HepG2 (cell line): ENCODE results near the gene CATSPERE. TPM values are rescaled to one million over a fixed set of nuclear protein-coding genes. Genes with fewer than 3 reads are reported as not detected.

ENCODE experiments used
- ATAC-seq: fragments of 200-7000 bp; cut with Tn5 transposase; 3 replicates; pipeline ENCODE4 v1.9.1; 2020; ENCODE audit warnings: mild to moderate bottlenecking, moderate library complexity
- BruUV-seq: library from RNA; stranded (reverse); fragments of 400-500 nt; replicated peaks from 2 replicates; lab custom pipeline; 2021; lab: Mats Ljungman, UMichigan
- CTCF ChIA-PET: fragments of 300-600 bp; formaldehyde crosslinking; extraction: SDS; loops from one replicate; lab custom pipeline; 2021; ENCODE audit warnings: low total read pairs, inconsistent platforms, low intra/inter-chr PET ratio; lab: Yijun Ruan, JAX
- POLR2A ChIA-PET: fragments of 350-600 bp; sonication (Branson Sonifier 250); formaldehyde crosslinking; loops from one replicate; lab custom pipeline; 2020; ENCODE audit warnings: antibody characterized with exemption, inconsistent platforms; lab: Yijun Ruan, JAX
- DNase-seq: peaks from one replicate; pipeline ENCODE4 v3.0.0-alpha.2; 2015; ENCODE audit warnings: low spot score
- FAIRE-seq: peaks from 3 replicates; lab custom pipeline; 2011; peaks lifted over from hg19 to GRCh38; lab: Jason Lieb, UNC
- H2AFZ ChIP-seq: one replicate; pipeline ENCODE4 v1.6.1; 2011; ENCODE audit warnings: low read length, inconsistent platforms
- H3K27ac ChIP-seq: fragments of 300-600 bp; 3 replicates; pipeline ENCODE4 v1.8.0; 2011; ENCODE audit warnings: mixed run types, mild to moderate bottlenecking, mixed read lengths, low read length, inconsistent platforms; ENCODE audit not compliant: insufficient read depth; ENCODE audit errors: extremely low read length
- H3K27me3 ChIP-seq, 2 experiments: fragments of 200-600 bp in 1 of 2; 2 replicates in 1 of 2; 3 replicates in 1 of 2; pipeline versions ENCODE4 v1.6.0 to v1.8.0; 2011; ENCODE audit warnings: low read length in 2 of 2, mild to moderate bottlenecking in 2 of 2, moderate library complexity in 2 of 2, inconsistent platforms in 1 of 2; ENCODE audit not compliant: insufficient read depth in 2 of 2, control insufficient read depth in 1 of 2
- H3K36me3 ChIP-seq, 2 experiments: fragments of 200-600 bp in 1 of 2; replicated peaks in 1 of 2; 2 replicates in 1 of 2; 3 replicates in 1 of 2; pipeline versions ENCODE4 v1.5.1 to v1.8.0; 2011; ENCODE audit warnings: low read length in 2 of 2, inconsistent platforms in 1 of 2; ENCODE audit not compliant: insufficient read depth in 2 of 2, control insufficient read depth in 1 of 2
- H3K4me1 ChIP-seq: 2 replicates; pipeline ENCODE4 v1.5.1; 2012; ENCODE audit warnings: low read length, inconsistent platforms; ENCODE audit not compliant: insufficient read depth
- H3K4me2 ChIP-seq: 2 replicates; pipeline ENCODE4 v1.6.0; 2011; ENCODE audit warnings: low read depth, low read length, inconsistent platforms
- H3K4me3 ChIP-seq, 3 experiments: fragments of 200-600 bp in 1 of 3; sonication (generic), shearing (Covaris generic) in 1 of 3; replicated peaks in 1 of 3; 2 replicates each; pipeline ENCODE4 v1.5.1; 2011 to 2016; ENCODE audit warnings: low read length in 3 of 3, inconsistent platforms in 2 of 3, low read depth in 2 of 3, mild to moderate bottlenecking in 2 of 3, control low read depth in 1 of 3, mixed read lengths in 1 of 3; ENCODE audit not compliant: insufficient read depth in 1 of 3
- H3K79me2 ChIP-seq: one replicate; pipeline ENCODE4 v1.6.1; 2011; ENCODE audit warnings: low read length, inconsistent platforms; ENCODE audit not compliant: insufficient read depth
- H3K9ac ChIP-seq: 2 replicates; pipeline ENCODE4 v1.6.0; 2011; ENCODE audit warnings: mild to moderate bottlenecking, low read depth, low read length, inconsistent platforms; ENCODE audit not compliant: insufficient read depth
- H3K9me3 ChIP-seq: 2 replicates; pipeline ENCODE4 v1.5.1; 2012; ENCODE audit warnings: mild to moderate bottlenecking, low read length
- H4K20me1 ChIP-seq: 2 replicates; pipeline ENCODE4 v1.6.0; 2011; ENCODE audit warnings: inconsistent platforms, mild to moderate bottlenecking, low read length, moderate library complexity; ENCODE audit not compliant: insufficient read depth
- BCL6 ChIP-seq: IDR thresholded peaks from 2 replicates; pipeline ENCODE4 v1.6.1; 2016; ENCODE audit warnings: missing genetic modification reagents, missing compliant biosample characterization
- BHLHE40 ChIP-seq: IDR thresholded peaks from 2 replicates; pipeline ENCODE4 v1.6.1; 2011; ENCODE audit warnings: low read length, improper control_type of control experiment
- E2F1 ChIP-seq: sonication (generic); formaldehyde crosslinking; IDR thresholded peaks from 2 replicates; pipeline ENCODE4 v1.5.0; 2020; ENCODE audit warnings: missing genetic modification reagents
- HMG20A ChIP-seq: IDR thresholded peaks from 2 replicates; pipeline ENCODE4 v1.6.1; 2016; ENCODE audit warnings: borderline replicate concordance
- HOXA3 ChIP-seq: sonication (generic); formaldehyde crosslinking; IDR thresholded peaks from 2 replicates; pipeline ENCODE4 v1.5.0; 2020; ENCODE audit warnings: missing genetic modification reagents
- PAXIP1 ChIP-seq: sonication (generic); formaldehyde crosslinking; conservative IDR thresholded peaks from 2 replicates; pipeline ENCODE4 v1.4.0; 2020; ENCODE audit warnings: mild to moderate bottlenecking, missing genetic modification reagents, moderate library complexity
- SAFB2 ChIP-seq: sonication (generic); formaldehyde crosslinking; IDR thresholded peaks from 2 replicates; pipeline ENCODE4 v1.5.1; 2020; ENCODE audit warnings: missing genetic modification reagents, low read depth, mild to moderate bottlenecking, borderline replicate concordance
- SKIL ChIP-seq: sonication (generic); formaldehyde crosslinking; IDR thresholded peaks from 2 replicates; pipeline ENCODE4 v1.8.0; 2022; ENCODE audit warnings: missing genetic modification reagents, mild to moderate bottlenecking, moderate library complexity, borderline replicate concordance
- ZBTB37 ChIP-seq: sonication (generic); formaldehyde crosslinking; IDR thresholded peaks from 2 replicates; pipeline ENCODE4 v1.4.0; 2020; ENCODE audit warnings: mild to moderate bottlenecking, missing genetic modification reagents
- in situ Hi-C: cut with HindIII; loops from 2 replicates; pipeline ENCODE4 v1.10.0; 2017; ENCODE audit warnings: low pct_unique_long_range_greater_than_20kb; ENCODE audit not compliant: extremely low pct_ligation_motif_present
- intact Hi-C: fragments of 100-400 bp; cut with micrococcal nuclease; formaldehyde crosslinking; loops from one replicate; pipeline ENCODE4 v1.10.0; 2022; ENCODE audit not compliant: unreplicated experiment
- polyA plus RNA-seq, 8 experiments: library from polyadenylated mRNA; depleted of rRNA in 3 of 8; stranded (reverse) in 7 of 8; unstranded in 1 of 8; fragments of >200 nt; fragmentation: Illumina TruSeq in 4 of 8; extraction: Trizol in 4 of 8; gene quantifications; 2 replicates each; pipeline versions ENCODE4 v1.2.1 to v1.2.3, GENCODE V29; 2011 to 2016; ENCODE audit warnings: low read depth in 4 of 8, missing spikeins in 1 of 8, mixed read lengths in 1 of 8; ENCODE audit not compliant: insufficient read depth in 1 of 8
- total RNA-seq, 5 experiments: library from RNA; depleted of rRNA; stranded (reverse); fragments of >200 nt; fragmentation: Illumina TruSeq; extraction: Trizol; gene quantifications; 2 replicates each; pipeline ENCODE4 v1.2.3, GENCODE V29; 2016; ENCODE audit warnings: low read depth in 1 of 5
- TF ChIP-seq, protein P1 (sequence below), 2 experiments: sonication (generic) in 1 of 2; formaldehyde crosslinking in 1 of 2; IDR thresholded peaks; 2 replicates each; pipeline versions ENCODE4 v1.6.1 to v1.9.0; 2014 to 2022; ENCODE audit warnings: antibody characterized with exemption in 1 of 2, borderline replicate concordance in 1 of 2, inconsistent platforms in 1 of 2, low read depth in 1 of 2, missing genetic modification reagents in 1 of 2

CATSPERE gene
- total and polyA plus RNA-seq, 2 of the 13 experiments (the other 11 are each of a cell fraction or from before 2014, with no cell fraction given), result 0.34 to 0.51 TPM

GRCh38 chr1:244639561-244639960, 178.5 kb downstream of the CATSPERE start:
- in situ Hi-C loops, result no loop called here
- no peak overlapping the region for H2AFZ ChIP-seq
- H3K4me1 ChIP-seq, result no peaks in the 10 kb centered on the region
- no peaks in the 10 kb centered on the region for H3K36me3 ChIP-seq
- no peak for FAIRE-seq
- H3K27me3 ChIP-seq, result peaks cover 0 to 12% of the 10 kb centered on the region in 2 experiments; a peak in 4 of 5 replicates
- no peaks in the 10 kb centered on the region for H3K9me3 ChIP-seq
- H3K9ac ChIP-seq, result no peak overlapping the region
- H3K27ac ChIP-seq, result no peak overlapping the region
- no peak overlapping the region for H3K4me2 ChIP-seq
- POLR2A ChIA-PET, result no interaction called here
- no peak overlapping the region for H3K4me3 ChIP-seq
- intact Hi-C loops, result no loop called here
- BruUV-seq, result no TSS peak
- DNase-seq, result no peak
- no peaks in the 10 kb centered on the region for H4K20me1 ChIP-seq
- H3K79me2 ChIP-seq, result no peaks in the 10 kb centered on the region
- CTCF ChIA-PET, result no interaction called here
- no peak for ATAC-seq
- TF ChIP-seq BCL6 (CRISPR knock-in tag) (no peak), SKIL (no peak), HMG20A (CRISPR knock-in tag) (no peak), HOXA3 (CRISPR knock-in tag) (no peak), PAXIP1 (CRISPR knock-in tag) (no peak), ZBTB37 (CRISPR knock-in tag) (no peak), E2F1 (CRISPR knock-in tag) (no peak), BHLHE40 (no peak), SAFB2 (no peak)
- TF ChIP-seq, protein P1, sequence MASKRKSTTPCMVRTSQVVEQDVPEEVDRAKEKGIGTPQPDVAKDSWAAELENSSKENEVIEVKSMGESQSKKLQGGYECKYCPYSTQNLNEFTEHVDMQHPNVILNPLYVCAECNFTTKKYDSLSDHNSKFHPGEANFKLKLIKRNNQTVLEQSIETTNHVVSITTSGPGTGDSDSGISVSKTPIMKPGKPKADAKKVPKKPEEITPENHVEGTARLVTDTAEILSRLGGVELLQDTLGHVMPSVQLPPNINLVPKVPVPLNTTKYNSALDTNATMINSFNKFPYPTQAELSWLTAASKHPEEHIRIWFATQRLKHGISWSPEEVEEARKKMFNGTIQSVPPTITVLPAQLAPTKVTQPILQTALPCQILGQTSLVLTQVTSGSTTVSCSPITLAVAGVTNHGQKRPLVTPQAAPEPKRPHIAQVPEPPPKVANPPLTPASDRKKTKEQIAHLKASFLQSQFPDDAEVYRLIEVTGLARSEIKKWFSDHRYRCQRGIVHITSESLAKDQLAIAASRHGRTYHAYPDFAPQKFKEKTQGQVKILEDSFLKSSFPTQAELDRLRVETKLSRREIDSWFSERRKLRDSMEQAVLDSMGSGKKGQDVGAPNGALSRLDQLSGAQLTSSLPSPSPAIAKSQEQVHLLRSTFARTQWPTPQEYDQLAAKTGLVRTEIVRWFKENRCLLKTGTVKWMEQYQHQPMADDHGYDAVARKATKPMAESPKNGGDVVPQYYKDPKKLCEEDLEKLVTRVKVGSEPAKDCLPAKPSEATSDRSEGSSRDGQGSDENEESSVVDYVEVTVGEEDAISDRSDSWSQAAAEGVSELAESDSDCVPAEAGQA (IDR thresholded peaks at IDR 0.05; ENCODE audit: low read depth), result no peak
- TF ChIP-seq, protein P1 (CRISPR knock-in tag; IDR thresholded peaks at IDR 0.05; ENCODE audit: borderline replicate concordance), result no peak
